ENCODE data around the gene CHSY1.
A peak's percentile ranks its signal among the peaks of the same experiment; 100 is the strongest.

The CHSY1 gene

GRCh38 chr15:101170568-101171350 lies 81.1 kb downstream of the CHSY1 start:
- Histone ChIP-seq H3K4me1 (ENCODE audit: control insufficient read depth in 1 of 2, insufficient read depth in 2 of 2, low read length in 2 of 2) (no peaks in the 10 kb centered on the region), H3K79me2 (ENCODE audit: control insufficient read depth, insufficient read depth, low read length, poor library complexity) (peaks cover 1% of the 10 kb centered on the region), H4K8ac (ENCODE audit: low read depth, low read length) (no peak overlapping the region), H4K12ac (ENCODE audit: low read depth, low read length) (no peak overlapping the region), H2BK5ac (ENCODE audit: low read depth, low read length, poor library complexity) (no peak overlapping the region), H2AFZ (ENCODE audit: insufficient read depth, low read length, poor library complexity) (no peak overlapping the region), H3K18ac (ENCODE audit: low read length) (no peak overlapping the region), H3K79me1 (ENCODE audit: low read length) (no peaks in the 10 kb centered on the region), H2BK120ac (ENCODE audit: insufficient read depth, low read length, poor library complexity) (no peak overlapping the region), H3K14ac (ENCODE audit: low read length) (no peak overlapping the region), H3K27me3 (ENCODE audit: insufficient read depth, low read length) (no peaks in the 10 kb centered on the region), H3K4me2 (ENCODE audit: low read length) (no peak overlapping the region), H2AK5ac (ENCODE audit: low read length) (no peak overlapping the region), H3K27ac (ENCODE audit: low read depth, low read length) (no peak overlapping the region), H3K23ac (ENCODE audit: low read length) (no peak overlapping the region), H3K4me3 (ENCODE audit: low read depth, low read length) (no peak overlapping the region), H3K9ac (ENCODE audit: low read length) (no peak overlapping the region), H2BK12ac (ENCODE audit: low read length) (no peak overlapping the region), H3K36me3 (ENCODE audit: control insufficient read depth in 1 of 2, insufficient read depth in 2 of 2, low read length in 2 of 2) (peaks cover 8 to 13% of the 10 kb centered on the region in 2 experiments), H3K4ac (ENCODE audit: low read depth, low read length) (no peak overlapping the region), H4K91ac (ENCODE audit: low read depth, low read length) (no peak overlapping the region), H3K9me3 (ENCODE audit: insufficient read depth, low read depth, low read length) (peaks cover 5% of the 10 kb centered on the region)
- no CpG with 5 or more reads among the region's 20 CpGs for WGBS (ENCODE audit: extremely low coverage, insufficient coverage, insufficient read length)
- DNase-seq, result no peak

DNA sequence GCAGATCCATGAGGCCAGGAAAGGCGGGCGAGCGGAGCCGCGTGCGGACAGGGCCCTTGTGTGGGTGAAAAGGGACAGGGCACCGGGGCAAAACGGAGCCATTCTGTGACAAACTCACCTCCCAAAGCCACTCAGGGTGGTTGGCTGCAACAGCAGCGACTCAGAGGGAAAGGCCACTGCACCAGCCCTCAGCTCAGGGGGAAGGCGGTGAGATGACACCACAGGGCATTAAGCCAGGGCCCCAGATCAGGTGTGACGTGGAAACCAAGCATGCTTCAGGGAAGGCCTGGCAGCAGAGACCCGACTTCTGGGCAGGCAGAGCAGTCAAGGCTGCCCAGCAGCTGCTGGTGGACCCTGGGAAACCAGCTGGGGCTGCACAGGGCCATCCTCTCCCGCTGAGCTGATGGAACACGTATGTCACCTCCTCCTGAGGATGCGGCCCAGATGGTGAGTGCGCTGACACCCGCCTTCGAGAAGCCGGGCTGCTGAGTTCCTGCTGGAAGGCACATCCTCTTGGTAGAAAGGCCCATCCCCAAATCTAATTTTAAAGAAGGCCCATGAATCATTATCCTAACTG lies 82.3 kb downstream of the CHSY1 start:
- WGBS (ENCODE audit: extremely low coverage, insufficient coverage, insufficient read length), result no CpG with 5 or more reads among the region's 19 CpGs
- H3K79me2 ChIP-seq (ENCODE audit: control insufficient read depth, insufficient read depth, low read length, poor library complexity), result peaks cover 1% of the 10 kb centered on the region
- H2BK5ac ChIP-seq (ENCODE audit: low read depth, low read length, poor library complexity), result no peak overlapping the region
- H3K27ac ChIP-seq (ENCODE audit: low read depth, low read length), result no peak overlapping the region
- H3K4me1 ChIP-seq (ENCODE audit: control insufficient read depth in 1 of 2, insufficient read depth in 2 of 2, low read length in 2 of 2), result no peaks in the 10 kb centered on the region
- peaks cover 2 to 7% of the 10 kb centered on the region in 2 experiments for H3K36me3 ChIP-seq (ENCODE audit: control insufficient read depth in 1 of 2, insufficient read depth in 2 of 2, low read length in 2 of 2)
- peaks cover 5% of the 10 kb centered on the region for H3K9me3 ChIP-seq (ENCODE audit: insufficient read depth, low read depth, low read length)
- H3K23ac ChIP-seq (ENCODE audit: low read length), result no peak overlapping the region
- H3K9ac ChIP-seq (ENCODE audit: low read length), result no peak overlapping the region
- H2BK120ac ChIP-seq (ENCODE audit: insufficient read depth, low read length, poor library complexity), result no peak overlapping the region
- H3K27me3 ChIP-seq (ENCODE audit: insufficient read depth, low read length), result no peaks in the 10 kb centered on the region
- H3K18ac ChIP-seq (ENCODE audit: low read length), result no peak overlapping the region
- H2AK5ac ChIP-seq (ENCODE audit: low read length), result no peak overlapping the region
- no peaks in the 10 kb centered on the region for H3K79me1 ChIP-seq (ENCODE audit: low read length)
- no peak overlapping the region for H3K4me3 ChIP-seq (ENCODE audit: low read depth, low read length)
- H4K91ac ChIP-seq (ENCODE audit: low read depth, low read length), result no peak overlapping the region
- H3K4me2 ChIP-seq (ENCODE audit: low read length), result no peak overlapping the region
- H2AFZ ChIP-seq (ENCODE audit: insufficient read depth, low read length, poor library complexity), result peak overlapping the region; percentile 3
- H3K4ac ChIP-seq (ENCODE audit: low read depth, low read length), result no peak overlapping the region
- H2BK12ac ChIP-seq (ENCODE audit: low read length), result no peak overlapping the region
- H4K8ac ChIP-seq (ENCODE audit: low read depth, low read length), result no peak overlapping the region
- no peak overlapping the region for H4K12ac ChIP-seq (ENCODE audit: low read depth, low read length)
- no peak overlapping the region for H3K14ac ChIP-seq (ENCODE audit: low read length)
- DNase-seq, result no peak

DNA sequence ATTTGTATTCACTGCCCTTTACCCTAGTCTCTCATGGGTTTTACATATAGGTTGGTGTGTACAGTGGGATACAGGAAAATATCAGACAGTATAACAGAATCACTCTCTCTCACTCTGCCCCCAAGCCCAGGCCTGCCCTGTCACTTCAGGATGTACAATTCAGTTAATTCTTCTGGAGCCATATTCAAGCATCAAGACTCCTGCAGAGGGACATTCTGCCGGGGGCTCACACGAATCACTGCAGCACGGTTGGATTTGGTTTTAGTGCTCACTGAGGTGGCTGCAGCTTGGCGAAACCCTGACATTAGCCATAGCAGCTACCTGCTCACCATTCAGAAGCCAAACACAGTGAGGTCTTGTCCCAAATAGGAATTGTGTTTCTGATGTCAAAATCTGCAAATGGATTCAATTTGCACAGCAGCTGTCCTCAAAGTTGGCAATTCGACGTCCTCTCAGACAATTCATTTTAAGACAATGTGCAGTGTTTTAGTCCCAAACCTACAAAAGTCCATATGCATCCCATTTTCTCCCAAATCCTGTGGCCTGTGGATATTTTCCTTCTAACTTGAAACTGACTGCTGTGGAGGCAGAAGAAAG lies 82.9 kb downstream of the CHSY1 start:
- no peaks in the 10 kb centered on the region for H3K4me1 ChIP-seq (ENCODE audit: control insufficient read depth in 1 of 2, insufficient read depth in 2 of 2, low read length in 2 of 2)
- WGBS (ENCODE audit: extremely low coverage, insufficient coverage, insufficient read length), result no CpG with 5 or more reads among the region's 6 CpGs
- no peak overlapping the region for H2AK5ac ChIP-seq (ENCODE audit: low read length)

DNA sequence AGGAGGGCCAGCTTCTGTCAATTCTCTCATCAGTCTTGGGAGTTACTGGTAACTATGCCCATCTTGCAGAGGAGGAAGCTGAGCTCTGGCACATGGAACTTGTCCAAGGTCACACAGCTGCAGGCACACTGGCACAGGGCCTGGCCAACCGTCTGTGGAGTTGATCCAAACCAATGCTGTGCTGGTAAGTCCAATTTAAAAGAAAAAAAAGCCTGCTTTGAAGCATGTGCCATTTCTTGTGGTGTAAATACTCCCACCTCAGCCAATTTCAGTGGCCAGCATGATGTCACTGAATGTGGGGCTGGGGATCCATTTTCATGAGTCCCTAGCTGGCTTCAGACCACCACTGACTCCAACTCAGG lies 83.4 kb downstream of the CHSY1 start:
- Histone ChIP-seq H2BK120ac (ENCODE audit: insufficient read depth, low read length, poor library complexity) (no peak overlapping the region), H3K4me2 (ENCODE audit: low read length) (no peak overlapping the region), H3K23ac (ENCODE audit: low read length) (no peak overlapping the region), H3K79me2 (ENCODE audit: control insufficient read depth, insufficient read depth, low read length, poor library complexity) (peaks cover 1% of the 10 kb centered on the region), H4K8ac (ENCODE audit: low read depth, low read length) (no peak overlapping the region), H3K36me3 (ENCODE audit: control insufficient read depth in 1 of 2, insufficient read depth in 2 of 2, low read length in 2 of 2) (no peaks in the 10 kb centered on the region), H3K79me1 (ENCODE audit: low read length) (no peaks in the 10 kb centered on the region), H4K91ac (ENCODE audit: low read depth, low read length) (no peak overlapping the region), H2AFZ (ENCODE audit: insufficient read depth, low read length, poor library complexity) (peak overlapping the region; percentile 39), H3K4me1 (ENCODE audit: control insufficient read depth in 1 of 2, insufficient read depth in 2 of 2, low read length in 2 of 2) (no peaks in the 10 kb centered on the region), H2BK5ac (ENCODE audit: low read depth, low read length, poor library complexity) (no peak overlapping the region), H3K9ac (ENCODE audit: low read length) (no peak overlapping the region), H3K9me3 (ENCODE audit: insufficient read depth, low read depth, low read length) (peaks cover 7% of the 10 kb centered on the region), H3K4ac (ENCODE audit: low read depth, low read length) (no peak overlapping the region), H3K4me3 (ENCODE audit: low read depth, low read length) (no peak overlapping the region), H2AK5ac (ENCODE audit: low read length) (no peak overlapping the region), H3K18ac (ENCODE audit: low read length) (no peak overlapping the region), H3K27me3 (ENCODE audit: insufficient read depth, low read length) (no peaks in the 10 kb centered on the region), H3K14ac (ENCODE audit: low read length) (no peak overlapping the region), H2BK12ac (ENCODE audit: low read length) (no peak overlapping the region), H3K27ac (ENCODE audit: low read depth, low read length) (no peak overlapping the region), H4K12ac (ENCODE audit: low read depth, low read length) (no peak overlapping the region)
- no CpG with 5 or more reads among the region's 1 CpG for WGBS (ENCODE audit: extremely low coverage, insufficient coverage, insufficient read length)
- no peak for DNase-seq

More for the DNA sequence above, 82.9 kb downstream of the CHSY1 start:
- no peak overlapping the region for H3K4ac ChIP-seq (ENCODE audit: low read depth, low read length)
- no peak overlapping the region for H2AFZ ChIP-seq (ENCODE audit: insufficient read depth, low read length, poor library complexity)
- H3K4me2 ChIP-seq (ENCODE audit: low read length), result no peak overlapping the region
- H3K27ac ChIP-seq (ENCODE audit: low read depth, low read length), result no peak overlapping the region
- no peak overlapping the region for H2BK12ac ChIP-seq (ENCODE audit: low read length)
- H3K23ac ChIP-seq (ENCODE audit: low read length), result no peak overlapping the region
- no peak overlapping the region for H4K91ac ChIP-seq (ENCODE audit: low read depth, low read length)
- no peak overlapping the region for H3K9ac ChIP-seq (ENCODE audit: low read length)
- no peaks in the 10 kb centered on the region for H3K27me3 ChIP-seq (ENCODE audit: insufficient read depth, low read length)
- H3K9me3 ChIP-seq (ENCODE audit: insufficient read depth, low read depth, low read length), result peaks cover 6% of the 10 kb centered on the region
- peaks cover 1% of the 10 kb centered on the region for H3K79me2 ChIP-seq (ENCODE audit: control insufficient read depth, insufficient read depth, low read length, poor library complexity)
- H4K8ac ChIP-seq (ENCODE audit: low read depth, low read length), result no peak overlapping the region
- H3K79me1 ChIP-seq (ENCODE audit: low read length), result no peaks in the 10 kb centered on the region
- H2BK5ac ChIP-seq (ENCODE audit: low read depth, low read length, poor library complexity), result no peak overlapping the region
- no peak for DNase-seq
- no peak overlapping the region for H3K4me3 ChIP-seq (ENCODE audit: low read depth, low read length)
- H4K12ac ChIP-seq (ENCODE audit: low read depth, low read length), result no peak overlapping the region
- no peak overlapping the region for H3K18ac ChIP-seq (ENCODE audit: low read length)
- no peak overlapping the region for H2BK120ac ChIP-seq (ENCODE audit: insufficient read depth, low read length, poor library complexity)
- H3K14ac ChIP-seq (ENCODE audit: low read length), result no peak overlapping the region
- peaks cover 0 to 2% of the 10 kb centered on the region in 2 experiments for H3K36me3 ChIP-seq (ENCODE audit: control insufficient read depth in 1 of 2, insufficient read depth in 2 of 2, low read length in 2 of 2)

Measured in trophoblast cell (in vitro differentiated cells and primary cell).